ENCODE data around the gene HOXA10. TPM values are rescaled to one million over a fixed set of nuclear protein-coding genes. Genes with fewer than 3 reads are reported as not detected.
A peak's percentile ranks its signal among the peaks of the same experiment; 100 is the strongest.

Gene HOXA10
- total RNA-seq, 1 experiment from 2014 or later: not detected

DNA sequence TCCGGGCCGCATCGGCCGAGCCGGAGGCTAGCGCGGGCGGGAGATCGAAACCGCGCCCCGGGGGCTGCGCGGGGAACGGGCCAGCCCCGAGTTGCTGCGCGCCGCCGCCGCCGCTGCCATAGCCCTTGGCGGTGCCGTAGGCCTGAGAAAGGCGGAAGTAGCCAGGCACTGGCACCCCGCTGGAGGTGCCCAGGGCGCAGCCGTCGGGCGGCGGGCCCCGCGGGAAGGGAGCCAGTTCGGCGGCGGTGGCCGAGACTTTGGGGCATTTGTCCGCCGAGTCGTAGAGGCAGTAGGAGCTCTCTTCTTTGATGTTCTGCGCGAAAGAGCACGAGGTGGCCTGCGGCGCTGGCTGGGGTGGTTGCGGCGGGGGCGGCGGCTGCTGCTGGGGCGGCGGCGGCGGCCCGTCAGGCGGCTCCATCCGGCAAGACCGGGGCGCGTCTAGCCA lies 587 bp downstream of the HOXA10 start:
- no peaks in the 10 kb centered on the region for H3K4me1 ChIP-seq (ENCODE audit: insufficient read depth, low read length)
- H3K56ac ChIP-seq (ENCODE audit: insufficient read length, low read depth, low read length): no peak overlapping the region
- no peak overlapping the region for H4K91ac ChIP-seq (ENCODE audit: insufficient read length, low read depth, low read length)
- no peak overlapping the region for H3T11ph ChIP-seq (ENCODE audit: low read length)
- H2BK5ac ChIP-seq (ENCODE audit: insufficient read length, low read length): no peak overlapping the region
- H3K27ac ChIP-seq (ENCODE audit: insufficient read length, low read depth, low read length): no peak overlapping the region
- H3K4me2 ChIP-seq (ENCODE audit: insufficient read depth, insufficient read length, low read length): no peak overlapping the region
- Mint-ChIP-seq H3K27me3 (ENCODE audit: low read depth) (peaks cover 98% of the 10 kb centered on the region), H3K36me3 (ENCODE audit: insufficient read depth in 1 of 3, low read depth in 3 of 3) (no peaks in the 10 kb centered on the region; a peak in 1 of 7 replicates), H3K4me3 (no peak overlapping the region), H3K27ac (no peak overlapping the region), H3K9me3 (peaks cover 4 to 17% of the 10 kb centered on the region in 2 experiments; a peak in 4 of 5 replicates), H3K4me1 (peaks cover 0 to 3% of the 10 kb centered on the region in 2 experiments; a peak in 2 of 4 replicates)
- WGBS (ENCODE audit: extremely low coverage, insufficient read length, low lambda C conversion rate): no CpG with 5 or more reads among the region's 59 CpGs
- H2BK15ac ChIP-seq (ENCODE audit: low read depth, low read length): no peak overlapping the region
- H3K18ac ChIP-seq (ENCODE audit: insufficient read length, low read depth, low read length): no peak overlapping the region
- peak; percentile 46 for DNase-seq
- no peaks in the 10 kb centered on the region for H3K9me3 ChIP-seq (ENCODE audit: control insufficient read depth, low read depth, low read length)
- TF ChIP-seq, protein P1, sequence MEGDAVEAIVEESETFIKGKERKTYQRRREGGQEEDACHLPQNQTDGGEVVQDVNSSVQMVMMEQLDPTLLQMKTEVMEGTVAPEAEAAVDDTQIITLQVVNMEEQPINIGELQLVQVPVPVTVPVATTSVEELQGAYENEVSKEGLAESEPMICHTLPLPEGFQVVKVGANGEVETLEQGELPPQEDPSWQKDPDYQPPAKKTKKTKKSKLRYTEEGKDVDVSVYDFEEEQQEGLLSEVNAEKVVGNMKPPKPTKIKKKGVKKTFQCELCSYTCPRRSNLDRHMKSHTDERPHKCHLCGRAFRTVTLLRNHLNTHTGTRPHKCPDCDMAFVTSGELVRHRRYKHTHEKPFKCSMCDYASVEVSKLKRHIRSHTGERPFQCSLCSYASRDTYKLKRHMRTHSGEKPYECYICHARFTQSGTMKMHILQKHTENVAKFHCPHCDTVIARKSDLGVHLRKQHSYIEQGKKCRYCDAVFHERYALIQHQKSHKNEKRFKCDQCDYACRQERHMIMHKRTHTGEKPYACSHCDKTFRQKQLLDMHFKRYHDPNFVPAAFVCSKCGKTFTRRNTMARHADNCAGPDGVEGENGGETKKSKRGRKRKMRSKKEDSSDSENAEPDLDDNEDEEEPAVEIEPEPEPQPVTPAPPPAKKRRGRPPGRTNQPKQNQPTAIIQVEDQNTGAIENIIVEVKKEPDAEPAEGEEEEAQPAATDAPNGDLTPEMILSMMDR (conservative IDR thresholded peaks at IDR 0.05): no peak
- H3K14ac ChIP-seq (ENCODE audit: insufficient read depth, low read length): no peak overlapping the region
- H3K9ac ChIP-seq (ENCODE audit: extremely low read depth, insufficient read length, low read length): no peak overlapping the region
- no peak overlapping the region for H3K4ac ChIP-seq (ENCODE audit: low read depth, low read length)
- no peak overlapping the region for H2BK120ac ChIP-seq (ENCODE audit: low read depth, low read length, poor library complexity, severe bottlenecking)
- H2AFZ ChIP-seq (ENCODE audit: low read length): no peak overlapping the region
- H3K79me2 ChIP-seq (ENCODE audit: insufficient read depth, low read length): no peaks in the 10 kb centered on the region
- H4K5ac ChIP-seq (ENCODE audit: insufficient read length, low read depth, low read length): no peak overlapping the region
- H4K8ac ChIP-seq (replicated peaks; ENCODE audit: insufficient read length, low read depth, low read length): no peak overlapping the region
- H2BK20ac ChIP-seq (ENCODE audit: low read depth, low read length, poor library complexity, severe bottlenecking): no peak overlapping the region
- no peaks in the 10 kb centered on the region for H4K20me1 ChIP-seq (ENCODE audit: control insufficient read depth, insufficient read depth, insufficient read length)
- no peak overlapping the region for H3K23ac ChIP-seq (ENCODE audit: insufficient read length, low read depth, low read length)
- no peaks in the 10 kb centered on the region for H3K23me2 ChIP-seq (ENCODE audit: insufficient read length, low read depth, low read length, poor library complexity, severe bottlenecking)
- no peak overlapping the region for H2AK5ac ChIP-seq (ENCODE audit: insufficient read length, low read length)
- H3K79me1 ChIP-seq (ENCODE audit: insufficient read depth, low read depth, low read length, poor library complexity, severe bottlenecking): no peaks in the 10 kb centered on the region
- peaks cover 97% of the 10 kb centered on the region for H3K27me3 ChIP-seq (ENCODE audit: insufficient read depth, low read length)
- H2BK12ac ChIP-seq (ENCODE audit: insufficient read length, low read depth, low read length): no peak overlapping the region
